ENCODE data around the gene GNE. TPM values are rescaled to one million over a fixed set of nuclear protein-coding genes. Genes with fewer than 3 reads are reported as not detected.

The GNE gene
- total RNA-seq, 2 donors from 2014 or later: 20.2 to 21.2 TPM

DNA sequence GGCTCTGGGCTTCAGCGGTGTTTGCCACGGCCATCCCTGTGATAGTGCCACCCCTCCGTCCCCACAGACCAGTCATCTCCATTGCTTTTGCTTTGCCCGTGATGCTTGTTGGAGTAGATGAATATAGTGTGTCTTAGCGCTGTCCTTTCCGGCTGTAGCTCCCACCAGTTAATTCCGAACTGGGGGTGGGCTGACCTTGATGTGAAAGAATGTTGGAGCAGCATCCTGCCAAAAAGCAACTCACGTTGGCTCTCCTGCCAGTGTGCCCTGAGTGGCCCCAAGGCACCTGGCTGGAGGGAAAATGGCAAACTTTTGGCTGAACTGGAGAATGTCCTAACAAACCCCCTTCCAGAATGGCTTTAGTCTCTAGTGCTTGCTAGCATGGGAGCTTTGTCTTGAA is 47.5 kb downstream of the GNE start:
- Histone ChIP-seq H3K27ac (peak overlapping the region in 1 of 2 donors; percentile 41), H3K36me3 (peaks cover 31% of the 10 kb centered on the region), H3K4me3 (no peak overlapping the region), H3K4me1 (peaks cover 0 to 91% of the 10 kb centered on the region in 2 donors), H3K9me3 (no peaks in the 10 kb centered on the region), H3K27me3 (no peaks in the 10 kb centered on the region)
- TF ChIP-seq, protein P1, sequence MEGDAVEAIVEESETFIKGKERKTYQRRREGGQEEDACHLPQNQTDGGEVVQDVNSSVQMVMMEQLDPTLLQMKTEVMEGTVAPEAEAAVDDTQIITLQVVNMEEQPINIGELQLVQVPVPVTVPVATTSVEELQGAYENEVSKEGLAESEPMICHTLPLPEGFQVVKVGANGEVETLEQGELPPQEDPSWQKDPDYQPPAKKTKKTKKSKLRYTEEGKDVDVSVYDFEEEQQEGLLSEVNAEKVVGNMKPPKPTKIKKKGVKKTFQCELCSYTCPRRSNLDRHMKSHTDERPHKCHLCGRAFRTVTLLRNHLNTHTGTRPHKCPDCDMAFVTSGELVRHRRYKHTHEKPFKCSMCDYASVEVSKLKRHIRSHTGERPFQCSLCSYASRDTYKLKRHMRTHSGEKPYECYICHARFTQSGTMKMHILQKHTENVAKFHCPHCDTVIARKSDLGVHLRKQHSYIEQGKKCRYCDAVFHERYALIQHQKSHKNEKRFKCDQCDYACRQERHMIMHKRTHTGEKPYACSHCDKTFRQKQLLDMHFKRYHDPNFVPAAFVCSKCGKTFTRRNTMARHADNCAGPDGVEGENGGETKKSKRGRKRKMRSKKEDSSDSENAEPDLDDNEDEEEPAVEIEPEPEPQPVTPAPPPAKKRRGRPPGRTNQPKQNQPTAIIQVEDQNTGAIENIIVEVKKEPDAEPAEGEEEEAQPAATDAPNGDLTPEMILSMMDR (IDR thresholded peaks at IDR 0.05): no peak
- DNase-seq (ENCODE audit: low spot score): no peak

DNA sequence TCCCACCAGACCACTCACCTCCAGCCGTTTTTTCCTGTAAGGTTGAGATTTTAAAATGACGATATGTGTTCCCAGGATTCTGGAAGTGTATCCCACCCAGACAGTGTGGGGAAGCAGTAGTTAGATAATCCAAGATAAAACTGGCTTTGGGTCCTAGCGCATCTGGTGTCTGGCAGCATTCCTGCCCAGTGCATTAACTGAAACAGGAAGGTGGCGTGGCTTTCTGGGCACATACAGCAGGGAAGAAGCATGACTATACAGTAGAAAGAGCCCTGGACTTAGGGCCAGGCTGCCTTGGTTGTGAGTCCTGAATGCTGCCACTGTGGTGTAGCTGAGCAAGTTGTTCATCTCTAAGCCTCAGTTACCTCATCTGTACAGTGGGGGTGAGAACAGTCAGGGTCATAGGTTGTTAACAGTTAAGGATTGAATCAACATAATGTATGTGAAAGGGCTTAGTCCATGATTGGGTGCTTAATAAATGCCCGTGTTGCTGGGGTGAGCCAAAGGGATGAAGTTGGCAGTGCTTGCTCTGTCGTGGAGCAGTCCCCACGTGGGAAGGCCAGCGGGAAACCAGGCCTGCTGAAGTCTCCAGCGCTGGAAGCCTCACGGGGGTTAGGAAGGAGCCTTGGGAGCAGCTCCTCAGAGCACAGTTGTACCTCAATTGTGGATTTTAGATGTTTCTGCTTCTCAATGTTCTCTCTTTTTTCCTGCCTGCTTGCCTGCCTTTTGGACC is 49.6 kb downstream of the GNE start:
- Histone ChIP-seq H3K36me3 (peaks cover 52% of the 10 kb centered on the region), H3K4me3 (no peak overlapping the region), H3K4me1 (peaks cover 0 to 71% of the 10 kb centered on the region in 2 donors), H3K27me3 (no peaks in the 10 kb centered on the region), H3K9me3 (no peaks in the 10 kb centered on the region), H3K27ac (peak overlapping the region; percentile 37 to 82)
- TF ChIP-seq, protein P1 (IDR thresholded peaks at IDR 0.05): no peak
- DNase-seq (ENCODE audit: low spot score): no peak

DNA sequence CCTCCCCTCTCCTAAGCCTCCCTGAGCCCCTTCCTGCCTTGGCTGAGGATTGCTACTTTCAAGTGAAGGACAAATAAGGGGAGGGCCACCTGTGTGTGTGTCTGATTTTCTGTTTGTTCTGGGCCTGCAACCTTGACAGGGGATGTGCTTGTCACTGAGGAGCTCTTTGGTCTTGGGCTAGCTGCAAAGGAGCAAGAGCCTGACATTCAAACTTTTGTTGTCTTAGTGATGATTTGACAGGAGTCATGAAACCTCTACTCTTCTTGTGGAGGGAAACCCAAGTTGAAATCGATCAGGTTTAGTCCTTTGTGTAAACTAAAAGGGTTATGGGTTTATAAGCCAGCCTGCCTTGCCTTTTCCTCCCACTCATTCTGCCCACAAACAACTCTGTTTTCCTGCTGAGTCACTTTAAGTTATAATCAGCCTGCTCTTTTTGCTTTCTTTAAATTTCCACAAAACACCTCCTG is 50.7 kb downstream of the GNE start:
- DNase-seq (ENCODE audit: low spot score): no peak
- Histone ChIP-seq H3K9me3 (no peaks in the 10 kb centered on the region), H3K4me3 (no peak overlapping the region), H3K4me1 (peaks cover 0 to 60% of the 10 kb centered on the region in 2 donors), H3K36me3 (peaks cover 63% of the 10 kb centered on the region), H3K27ac (peak overlapping the region; percentile 37 to 82), H3K27me3 (no peaks in the 10 kb centered on the region)
- TF ChIP-seq, protein P1 (IDR thresholded peaks at IDR 0.05): no peak

DNA sequence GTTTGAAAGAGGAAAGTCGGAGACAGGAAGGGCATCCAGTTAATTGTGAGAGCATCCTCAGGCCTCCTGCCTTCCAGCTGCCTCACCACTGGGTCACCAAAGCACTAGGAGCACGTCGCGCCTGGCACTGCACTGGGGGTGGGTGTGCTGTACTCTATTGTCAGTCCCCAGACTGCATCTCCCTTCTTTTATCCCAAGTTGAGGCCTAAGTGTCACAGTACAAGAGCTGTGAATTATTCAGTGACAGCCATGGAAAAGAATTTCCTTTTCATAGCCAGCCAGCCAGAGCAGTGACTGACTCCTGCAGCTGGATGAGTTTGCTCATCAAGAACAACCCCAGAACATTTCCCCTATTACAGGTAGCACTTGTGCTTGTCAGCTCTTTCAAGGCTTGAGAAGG is 51.2 kb downstream of the GNE start:
- no peak overlapping the region for H3K4me3 ChIP-seq
- H3K27ac ChIP-seq: peak overlapping the region; percentile 37 to 82
- peaks cover 68% of the 10 kb centered on the region for H3K36me3 ChIP-seq
- H3K9me3 ChIP-seq: no peaks in the 10 kb centered on the region
- peaks cover 0 to 54% of the 10 kb centered on the region in 2 donors for H3K4me1 ChIP-seq
- TF ChIP-seq, protein P1 (IDR thresholded peaks at IDR 0.05): no peak
- no peaks in the 10 kb centered on the region for H3K27me3 ChIP-seq
- no peak for DNase-seq (ENCODE audit: low spot score)

DNA sequence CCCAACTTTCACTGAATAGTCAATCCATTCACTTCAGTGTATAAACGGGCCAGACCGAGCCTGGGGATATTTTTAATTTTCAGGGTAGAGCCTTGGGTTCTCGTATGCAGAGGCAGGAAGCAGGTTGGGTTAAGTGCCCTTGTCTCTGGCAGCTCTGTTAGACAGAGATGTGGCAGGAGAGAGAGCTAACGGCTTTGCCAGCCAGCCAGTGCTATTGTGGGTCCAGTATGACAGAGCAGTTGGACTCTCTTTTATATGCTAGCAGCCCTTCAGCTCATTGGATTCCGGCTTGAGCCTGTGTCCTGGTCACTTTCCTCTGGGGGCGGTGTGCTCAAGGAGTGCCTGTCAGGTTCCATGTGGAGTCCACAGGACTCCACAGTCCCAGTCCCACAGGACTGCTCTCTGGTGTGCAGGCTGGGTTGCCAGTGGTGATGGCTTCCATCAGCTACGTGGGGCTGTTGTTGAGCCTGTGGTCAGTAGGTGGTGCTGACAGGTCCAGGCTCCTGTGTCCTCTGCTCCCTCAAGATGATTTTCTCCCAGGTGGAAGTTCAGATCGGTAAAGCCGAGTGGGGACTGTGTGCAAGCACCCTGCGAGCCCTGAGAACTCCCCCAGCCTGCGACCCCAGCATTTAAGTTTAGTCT is 53.2 kb downstream of the GNE start:
- Histone ChIP-seq H3K9me3 (no peaks in the 10 kb centered on the region), H3K27me3 (no peaks in the 10 kb centered on the region), H3K36me3 (peaks cover 83% of the 10 kb centered on the region), H3K4me1 (peaks cover 0 to 36% of the 10 kb centered on the region in 2 donors), H3K4me3 (no peak overlapping the region), H3K27ac (no peak overlapping the region)
- DNase-seq (ENCODE audit: low spot score): no peak
- TF ChIP-seq, protein P1 (IDR thresholded peaks at IDR 0.05): peak in 1 of 2 donors; percentile 22

Measured in right atrium auricular region (tissue), 2 donors.